ENCODE measurements around the gene POMT1.
A peak's percentile ranks its signal among the peaks of the same experiment; 100 is the strongest.

Gene POMT1

GRCh38 chr9:131464354-131465000, 38.2 kb upstream of the POMT1 start:
- no peaks in the 10 kb centered on the region for H3K9me3 ChIP-seq (ENCODE audit: low read length)
- H3K27me3 ChIP-seq (ENCODE audit: insufficient read depth, low read length) = no peaks in the 10 kb centered on the region
- no peaks in the 10 kb centered on the region for H3K9me2 ChIP-seq (ENCODE audit: low read depth, low read length)
- TF ChIP-seq EZH2 (IDR thresholded peaks at IDR 0.05; ENCODE audit: borderline replicate concordance, low read length) = no peak
- no peak for TF ChIP-seq CTCF (IDR thresholded peaks at IDR 0.05; ENCODE audit: low read length)
- no peaks in the 10 kb centered on the region for H3K79me2 ChIP-seq (ENCODE audit: insufficient read depth, low read length)
- no peaks in the 10 kb centered on the region for H3F3A ChIP-seq (ENCODE audit: insufficient read depth, low read length)
- H3K4me3 ChIP-seq (ENCODE audit: low read depth, low read length, poor library complexity, severe bottlenecking) = no peak overlapping the region
- H4K20me1 ChIP-seq (ENCODE audit: insufficient read depth, low read length) = no peaks in the 10 kb centered on the region
- no peak overlapping the region for H3K27ac ChIP-seq (ENCODE audit: low read depth, low read length, poor library complexity, severe bottlenecking)
- H3K4me1 ChIP-seq (ENCODE audit: insufficient read depth, low read length, severe bottlenecking) = no peaks in the 10 kb centered on the region
- no peak overlapping the region for H3K9ac ChIP-seq (ENCODE audit: low read length)
- no peak overlapping the region for H3K4me2 ChIP-seq (ENCODE audit: low read length)
- H2AFZ ChIP-seq (ENCODE audit: low read length) = no peak overlapping the region
- peaks cover 93% of the 10 kb centered on the region for H3K36me3 ChIP-seq (ENCODE audit: insufficient read depth, low read length)

GRCh38 chr9:131465401-131465800, 37.3 kb upstream of the POMT1 start:
- no peaks in the 10 kb centered on the region for H3K9me2 ChIP-seq (ENCODE audit: low read depth, low read length)
- H3K79me2 ChIP-seq (ENCODE audit: insufficient read depth, low read length) = no peaks in the 10 kb centered on the region
- H2AFZ ChIP-seq (ENCODE audit: low read length) = no peak overlapping the region
- H3K4me3 ChIP-seq (ENCODE audit: low read depth, low read length, poor library complexity, severe bottlenecking) = no peak overlapping the region
- H4K20me1 ChIP-seq (ENCODE audit: insufficient read depth, low read length) = no peaks in the 10 kb centered on the region
- H3K27me3 ChIP-seq (ENCODE audit: insufficient read depth, low read length) = no peaks in the 10 kb centered on the region
- peaks cover 93% of the 10 kb centered on the region for H3K36me3 ChIP-seq (ENCODE audit: insufficient read depth, low read length)
- no peak overlapping the region for H3K4me2 ChIP-seq (ENCODE audit: low read length)
- H3K4me1 ChIP-seq (ENCODE audit: insufficient read depth, low read length, severe bottlenecking) = no peaks in the 10 kb centered on the region
- H3K9me3 ChIP-seq (ENCODE audit: low read length) = no peaks in the 10 kb centered on the region
- H3F3A ChIP-seq (ENCODE audit: insufficient read depth, low read length) = no peaks in the 10 kb centered on the region
- TF ChIP-seq CTCF (IDR thresholded peaks at IDR 0.05; ENCODE audit: low read length) (no peak), EZH2 (IDR thresholded peaks at IDR 0.05; ENCODE audit: borderline replicate concordance, low read length) (no peak)
- no peak overlapping the region for H3K9ac ChIP-seq (ENCODE audit: low read length)
- no peak overlapping the region for H3K27ac ChIP-seq (ENCODE audit: low read depth, low read length, poor library complexity, severe bottlenecking)

GRCh38 chr9:131467214-131467935, 35.3 kb upstream of the POMT1 start:
- TF ChIP-seq CTCF (IDR thresholded peaks at IDR 0.05; ENCODE audit: low read length) (no peak), EZH2 (IDR thresholded peaks at IDR 0.05; ENCODE audit: borderline replicate concordance, low read length) (no peak)
- H4K20me1 ChIP-seq (ENCODE audit: insufficient read depth, low read length) = no peaks in the 10 kb centered on the region
- H3K27ac ChIP-seq (ENCODE audit: low read depth, low read length, poor library complexity, severe bottlenecking) = peak overlapping the region; percentile 23
- no peaks in the 10 kb centered on the region for H3F3A ChIP-seq (ENCODE audit: insufficient read depth, low read length)
- no peaks in the 10 kb centered on the region for H3K9me2 ChIP-seq (ENCODE audit: low read depth, low read length)
- H3K4me2 ChIP-seq (ENCODE audit: low read length) = no peak overlapping the region
- no peaks in the 10 kb centered on the region for H3K9me3 ChIP-seq (ENCODE audit: low read length)
- no peaks in the 10 kb centered on the region for H3K27me3 ChIP-seq (ENCODE audit: insufficient read depth, low read length)
- no peak overlapping the region for H3K9ac ChIP-seq (ENCODE audit: low read length)
- H3K4me1 ChIP-seq (ENCODE audit: insufficient read depth, low read length, severe bottlenecking) = no peaks in the 10 kb centered on the region
- H2AFZ ChIP-seq (ENCODE audit: low read length) = no peak overlapping the region
- peaks cover 94% of the 10 kb centered on the region for H3K36me3 ChIP-seq (ENCODE audit: insufficient read depth, low read length)
- H3K79me2 ChIP-seq (ENCODE audit: insufficient read depth, low read length) = peaks cover 3% of the 10 kb centered on the region; the same call in 1 of the 2 replicates
- H3K4me3 ChIP-seq (ENCODE audit: low read depth, low read length, poor library complexity, severe bottlenecking) = no peak overlapping the region

Data from OCI-LY1 (cell line).